ENCODE measurements around the gene PDSS2. TPM values are rescaled to one million over a fixed set of nuclear protein-coding genes. Genes with fewer than 3 reads are reported as not detected.

PDSS2 gene
- total and polyA plus RNA-seq, 2 of the 8 experiments (the other 6 are each of a cell fraction or from before 2014, with no cell fraction given) = 10.7 to 16.1 TPM

- peaks cover 18 to 19% of the 10 kb centered on the region in 2 experiments for H3K9me3 ChIP-seq (ENCODE audit: insufficient read depth in 2 of 2, low read depth in 1 of 2, low read length in 1 of 2)
- no peak overlapping the region for H3K27ac ChIP-seq (ENCODE audit: low read depth, low read length)
- no peak overlapping the region for H4K5ac ChIP-seq (ENCODE audit: insufficient read length, low read depth, low read length)
- H2BK20ac ChIP-seq (ENCODE audit: low read length) = no peak overlapping the region
- no peak overlapping the region for H3K18ac ChIP-seq (ENCODE audit: extremely low read depth, low read length)
- no peak overlapping the region for H3K14ac ChIP-seq (ENCODE audit: insufficient read length)
- H3K56ac ChIP-seq (replicated peaks; ENCODE audit: insufficient read length, low read depth, low read length) = no peak overlapping the region
- WGBS, 2 experiments (ENCODE audit: extremely low coverage in 1 of 2, insufficient coverage in 1 of 2, insufficient read length in 1 of 2, insufficient replicate concordance in 2 of 2, low coverage in 1 of 2, low lambda C conversion rate in 2 of 2, missing lambda C conversion rate in 1 of 2) = 58% methylated on average over 1 of the region's 1 CpG; no CpG with 5 or more reads in 1 of the 2 experiments
- no peak overlapping the region for H2BK12ac ChIP-seq (ENCODE audit: low read depth, low read length)
- H2AFZ ChIP-seq (ENCODE audit: low read length) = no peak overlapping the region
- H3K4ac ChIP-seq (replicated peaks; ENCODE audit: insufficient read length, low read depth, low read length) = no peak overlapping the region
- H3K4me3 ChIP-seq (ENCODE audit: extremely low read depth in 1 of 4, insufficient read depth in 2 of 4, low read depth in 3 of 4, low read length in 4 of 4) = no peak overlapping the region
- no peak overlapping the region for H2BK5ac ChIP-seq (ENCODE audit: low read depth, low read length)
- CTCF ChIA-PET (ENCODE audit: partially characterized antibody) = interaction anchor here (1.0 to 1.1 kb wide), 2 partner anchors 264 to 415 kb away, joined by 3 to 4 read pairs; no protein-coding TSS in a partner anchor
- FAIRE-seq = no peak
- no peaks in the 10 kb centered on the region for H3K27me3 ChIP-seq (replicated peaks in 1 of 4; ENCODE audit: control insufficient read depth in 3 of 4, extremely low read depth in 1 of 4, insufficient read depth in 3 of 4, low read length in 3 of 4)
- POLR2A ChIA-PET (ENCODE audit: partially characterized antibody) = interaction anchor here (2.6 kb wide), 1 partner anchor 11 kb away, joined by 7 read pairs; the partner anchor contains the start of gene PDSS2
- H4K91ac ChIP-seq (replicated peaks; ENCODE audit: insufficient read length, low read length) = no peak overlapping the region
- H3K23me2 ChIP-seq (ENCODE audit: low read depth, low read length) = no peaks in the 10 kb centered on the region
- no peak overlapping the region for H4K8ac ChIP-seq (ENCODE audit: extremely low read depth, insufficient read depth, low read length)
- no peak overlapping the region for H3K23ac ChIP-seq (ENCODE audit: insufficient read length)
- no peak overlapping the region for H2BK120ac ChIP-seq (replicated peaks; ENCODE audit: low read depth, low read length)
- no peaks in the 10 kb centered on the region for H4K20me1 ChIP-seq (replicated peaks in 1 of 2; ENCODE audit: control insufficient read depth in 1 of 2, insufficient read depth in 2 of 2, low read length in 2 of 2)
- no peaks in the 10 kb centered on the region for H3K79me1 ChIP-seq (ENCODE audit: low read depth, low read length)
- H3K9ac ChIP-seq (replicated peaks in 1 of 4; ENCODE audit: extremely low read depth in 1 of 4, low read depth in 3 of 4, low read length in 3 of 4) = no peak overlapping the region
- H3K79me2 ChIP-seq (ENCODE audit: control insufficient read depth in 1 of 2, insufficient read depth in 2 of 2, low read length in 2 of 2) = peaks cover 0 to 26% of the 10 kb centered on the region in 2 experiments; a peak in 1 of 4 replicates
- H3K36me3 ChIP-seq (ENCODE audit: control insufficient read depth in 2 of 4, insufficient read depth in 4 of 4, low read length in 3 of 4) = peaks cover 0 to 3% (median 0%) of the 10 kb centered on the region in 4 experiments; a peak in 2 of 8 replicates
- TF ChIP-seq GTF2F1 (IDR thresholded peaks at IDR 0.05; ENCODE audit: borderline replicate concordance, low read depth, low read length) = no peak
- no peak for TF ChIP-seq HDAC6 (IDR thresholded peaks at IDR 0.05; ENCODE audit: low read depth, low read length)
- no peak for TF ChIP-seq JUN (IDR thresholded peaks at IDR 0.05; ENCODE audit: low read depth, low read length)
- TF ChIP-seq SIX5 (IDR thresholded peaks at IDR 0.05; ENCODE audit: low read depth, low read length) = no peak
- TF ChIP-seq BCL11A (IDR thresholded peaks at IDR 0.05; ENCODE audit: low read depth in 2 of 2, low read length in 2 of 2) = no peak
- no peak overlapping the region for H2AK5ac ChIP-seq (ENCODE audit: low read depth, low read length)
- H3K4me2 ChIP-seq (ENCODE audit: insufficient read depth in 1 of 2, low read depth in 2 of 2, low read length in 2 of 2) = no peak overlapping the region
- H2BK15ac ChIP-seq (ENCODE audit: low read length) = no peak overlapping the region
- no peaks in the 10 kb centered on the region for H3K4me1 ChIP-seq (replicated peaks in 1 of 4; ENCODE audit: control insufficient read depth in 3 of 4, insufficient read depth in 4 of 4, low read length in 3 of 4)
- no peak for DNase-seq (ENCODE audit: low read depth in 1 of 2, low spot score in 2 of 2)
These were observed 10.6 kb downstream of the PDSS2 start for GRCh38 chr6:107448776-107449175.
